HuH-7 (cell line): ENCODE results near the gene GABRA6.
"Not testable (repeated sequence)": the region's sequence is repeated elsewhere in the genome, so short reads cannot be mapped to it uniquely, and the experiment has no call there.

ENCODE experiments used
- DNase-seq: peaks from one replicate; pipeline ENCODE4 v3.0.0; 2011; ENCODE audit warnings: low spot score

Gene GABRA6

GRCh38 chr5:161685461-161685860 is at the start of gene GABRA6:
TSS of gene GABRA6 (plus strand) at chr5:161685721. CDS start at chr5:161685990, 269 bp downstream.
- no peak for DNase-seq

- no peak for DNase-seq
Observed at GRCh38 chr5:161637591-161637990, 47.9 kb upstream of the GABRA6 start.

GRCh38 chr5:161641444-161641843 is 44.1 kb upstream of the GABRA6 start:
- no peak for DNase-seq

- DNase-seq, result no peak
Observed at GRCh38 chr5:161645264-161645663, 40.3 kb upstream of the GABRA6 start.

GRCh38 chr5:161651926-161652325 is 33.6 kb upstream of the GABRA6 start:
- DNase-seq, result not testable (repeated sequence)

- DNase-seq, result no peak
Observed at GRCh38 chr5:161660806-161661205, 24.7 kb upstream of the GABRA6 start.

- DNase-seq, result no peak
Observed at GRCh38 chr5:161663431-161663830, 22.1 kb upstream of the GABRA6 start.

- peak; percentile 4 for DNase-seq
Observed at GRCh38 chr5:161676103-161676502, 9.4 kb upstream of the GABRA6 start.

GRCh38 chr5:161686149-161686548 is 628 bp downstream of the GABRA6 start:
- DNase-seq, result no peak

GRCh38 chr5:161686881-161687280 is 1.4 kb downstream of the GABRA6 start:
- DNase-seq, result no peak

- DNase-seq, result no peak
Observed at GRCh38 chr5:161687316-161687715, 1.8 kb downstream of the GABRA6 start.

- no peak for DNase-seq
Observed at GRCh38 chr5:161691911-161692310, 6.4 kb downstream of the GABRA6 start.

- DNase-seq, result no peak
Observed at GRCh38 chr5:161697001-161697400, 11.5 kb downstream of the GABRA6 start.

- DNase-seq, result no peak
Observed at GRCh38 chr5:161700065-161700464, 14.5 kb downstream of the GABRA6 start.

GRCh38 chr5:161703528-161703927 is 18.0 kb downstream of the GABRA6 start:
- no peak for DNase-seq

- DNase-seq, result no peak
Observed at GRCh38 chr5:161707382-161707781, 21.9 kb downstream of the GABRA6 start.

GRCh38 chr5:161709239-161709638 is 23.7 kb downstream of the GABRA6 start:
- no peak for DNase-seq

GRCh38 chr5:161713042-161713441 is 27.5 kb downstream of the GABRA6 start:
- no peak for DNase-seq

GRCh38 chr5:161719157-161719556 is 33.6 kb downstream of the GABRA6 start:
- DNase-seq, result no peak

GRCh38 chr5:161720460-161720859 is 34.9 kb downstream of the GABRA6 start:
- DNase-seq, result no peak

- DNase-seq, result no peak
Observed at GRCh38 chr5:161734741-161735140, 49.2 kb downstream of the GABRA6 start.

GRCh38 chr5:161740433-161740832 is 54.9 kb downstream of the GABRA6 start:
- no peak for DNase-seq

- DNase-seq, result no peak
Observed at GRCh38 chr5:161744276-161744675, 58.8 kb downstream of the GABRA6 start.

GRCh38 chr5:161745392-161745791 is 59.9 kb downstream of the GABRA6 start:
- DNase-seq, result no peak

- DNase-seq, result no peak
Observed at GRCh38 chr5:161751265-161751664, 65.7 kb downstream of the GABRA6 start.
